ENCODE results near the gene WDR74.
"Not testable (repeated sequence)": the region's sequence is repeated elsewhere in the genome, so short reads cannot be mapped to it uniquely, and the experiment has no call there.

WDR74 gene

GRCh38 chr11:62840721-62841360 lies 1.5 kb upstream of the WDR74 start:
- DNase-seq (ENCODE audit: low spot score) = peak; percentile 50

- no peak for DNase-seq (ENCODE audit: low spot score)
Observed at GRCh38 chr11:62835336-62835735, 4.1 kb downstream of the WDR74 start.

GRCh38 chr11:62832336-62833234 lies 6.8 kb downstream of the WDR74 start, which contains the start of gene TEX54:
TEX54 (minus strand) TSS chr11:62832841.
- peak; percentile 24 for DNase-seq (ENCODE audit: low spot score)

GRCh38 chr11:62831520-62832335 lies 7.7 kb downstream of the WDR74 start, which contains the start of gene STX5:
STX5 (minus strand) TSS chr11:62832051; CDS start chr11:62831243, 808 bp downstream.
- peak; percentile 98 for DNase-seq (ENCODE audit: low spot score)

GRCh38 chr11:62830904-62831519 lies 8.4 kb downstream of the WDR74 start:
- DNase-seq (ENCODE audit: low spot score) = peak; percentile 36

GRCh38 chr11:62828130-62828529 lies 11.3 kb downstream of the WDR74 start:
- DNase-seq (ENCODE audit: low spot score) = not testable (repeated sequence)

GRCh38 chr11:62823677-62824076 lies 15.7 kb downstream of the WDR74 start:
- no peak for DNase-seq (ENCODE audit: low spot score)

GRCh38 chr11:62817129-62817528 lies 22.3 kb downstream of the WDR74 start:
- no peak for DNase-seq (ENCODE audit: low spot score)

GRCh38 chr11:62816557-62816956 lies 22.8 kb downstream of the WDR74 start:
- no peak for DNase-seq (ENCODE audit: low spot score)

- DNase-seq (ENCODE audit: low spot score) = no peak
Observed at GRCh38 chr11:62811659-62812058, 27.7 kb downstream of the WDR74 start.

GRCh38 chr11:62810748-62811147 lies 28.6 kb downstream of the WDR74 start:
- DNase-seq (ENCODE audit: low spot score) = no peak

GRCh38 chr11:62806611-62807121 lies 32.7 kb downstream of the WDR74 start:
- DNase-seq (ENCODE audit: low spot score) = no peak

GRCh38 chr11:62805961-62806441 lies 33.4 kb downstream of the WDR74 start:
- no peak for DNase-seq (ENCODE audit: low spot score)

- DNase-seq (ENCODE audit: low spot score) = peak; percentile 96
Observed at GRCh38 chr11:62805076-62805892, 34.1 kb downstream of the WDR74 start, which contains the start of gene NXF1. NXF1 (minus strand) TSS chr11:62805440; CDS start chr11:62805356, 84 bp downstream.

GRCh38 chr11:62804310-62805075 lies 34.9 kb downstream of the WDR74 start:
- peak; percentile 54 for DNase-seq (ENCODE audit: low spot score)

GRCh38 chr11:62801071-62801470 lies 38.3 kb downstream of the WDR74 start:
- DNase-seq (ENCODE audit: low spot score) = no peak

GRCh38 chr11:62799486-62799885 lies 39.9 kb downstream of the WDR74 start:
- DNase-seq (ENCODE audit: low spot score) = no peak

- DNase-seq (ENCODE audit: low spot score) = no peak
Observed at GRCh38 chr11:62796281-62796680, 43.1 kb downstream of the WDR74 start.

- no peak for DNase-seq (ENCODE audit: low spot score)
Observed at GRCh38 chr11:62794201-62794775, 45.1 kb downstream of the WDR74 start.
